Measurements from ENCODE around the gene GCLC.
A peak's percentile ranks its signal among the peaks of the same experiment; 100 is the strongest.

Gene GCLC

DNA sequence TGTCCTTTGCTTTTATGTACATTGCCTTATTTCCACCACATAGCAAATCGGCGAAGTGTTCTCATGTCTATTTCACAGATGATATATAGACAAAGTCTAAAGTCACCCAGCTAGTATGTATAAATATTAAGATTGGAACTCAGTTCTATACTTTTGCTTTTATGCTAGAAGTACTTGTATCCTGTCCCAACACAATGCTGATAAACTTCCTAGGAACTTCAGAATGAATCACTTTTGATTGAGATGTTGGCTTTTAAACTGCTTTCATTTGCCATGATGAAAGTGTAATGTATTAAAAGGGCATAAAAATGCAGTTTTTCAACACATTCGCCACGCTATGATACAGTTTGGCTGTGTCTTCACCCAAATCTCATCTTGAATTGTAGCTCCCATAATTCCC is 50.8 kb downstream of the GCLC start:
- no peak overlapping the region for H3K4me3 ChIP-seq (ENCODE audit: low read depth, low read length)
- H3K27ac ChIP-seq: no peak overlapping the region
- H3K36me3 ChIP-seq: peaks cover 10% of the 10 kb centered on the region
- H3K27me3 ChIP-seq (ENCODE audit: insufficient read depth, low read depth, severe bottlenecking): no peaks in the 10 kb centered on the region
- TF ChIP-seq, protein P1, sequence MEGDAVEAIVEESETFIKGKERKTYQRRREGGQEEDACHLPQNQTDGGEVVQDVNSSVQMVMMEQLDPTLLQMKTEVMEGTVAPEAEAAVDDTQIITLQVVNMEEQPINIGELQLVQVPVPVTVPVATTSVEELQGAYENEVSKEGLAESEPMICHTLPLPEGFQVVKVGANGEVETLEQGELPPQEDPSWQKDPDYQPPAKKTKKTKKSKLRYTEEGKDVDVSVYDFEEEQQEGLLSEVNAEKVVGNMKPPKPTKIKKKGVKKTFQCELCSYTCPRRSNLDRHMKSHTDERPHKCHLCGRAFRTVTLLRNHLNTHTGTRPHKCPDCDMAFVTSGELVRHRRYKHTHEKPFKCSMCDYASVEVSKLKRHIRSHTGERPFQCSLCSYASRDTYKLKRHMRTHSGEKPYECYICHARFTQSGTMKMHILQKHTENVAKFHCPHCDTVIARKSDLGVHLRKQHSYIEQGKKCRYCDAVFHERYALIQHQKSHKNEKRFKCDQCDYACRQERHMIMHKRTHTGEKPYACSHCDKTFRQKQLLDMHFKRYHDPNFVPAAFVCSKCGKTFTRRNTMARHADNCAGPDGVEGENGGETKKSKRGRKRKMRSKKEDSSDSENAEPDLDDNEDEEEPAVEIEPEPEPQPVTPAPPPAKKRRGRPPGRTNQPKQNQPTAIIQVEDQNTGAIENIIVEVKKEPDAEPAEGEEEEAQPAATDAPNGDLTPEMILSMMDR (IDR thresholded peaks at IDR 0.05; ENCODE audit: low read depth, low read length): no peak
- no peak for DNase-seq
- peaks cover 5% of the 10 kb centered on the region for H3K9me3 ChIP-seq (ENCODE audit: severe bottlenecking)

GRCh38 chr6:53493635-53494025 is 51.3 kb downstream of the GCLC start:
- H3K4me3 ChIP-seq (ENCODE audit: low read depth, low read length): no peak overlapping the region
- peaks cover 5% of the 10 kb centered on the region for H3K9me3 ChIP-seq (ENCODE audit: severe bottlenecking)
- no peaks in the 10 kb centered on the region for H3K27me3 ChIP-seq (ENCODE audit: insufficient read depth, low read depth, severe bottlenecking)
- peaks cover 7% of the 10 kb centered on the region for H3K36me3 ChIP-seq
- no peak for DNase-seq
- no peak overlapping the region for H3K27ac ChIP-seq
- TF ChIP-seq, protein P1 (IDR thresholded peaks at IDR 0.05; ENCODE audit: low read depth, low read length): no peak

DNA sequence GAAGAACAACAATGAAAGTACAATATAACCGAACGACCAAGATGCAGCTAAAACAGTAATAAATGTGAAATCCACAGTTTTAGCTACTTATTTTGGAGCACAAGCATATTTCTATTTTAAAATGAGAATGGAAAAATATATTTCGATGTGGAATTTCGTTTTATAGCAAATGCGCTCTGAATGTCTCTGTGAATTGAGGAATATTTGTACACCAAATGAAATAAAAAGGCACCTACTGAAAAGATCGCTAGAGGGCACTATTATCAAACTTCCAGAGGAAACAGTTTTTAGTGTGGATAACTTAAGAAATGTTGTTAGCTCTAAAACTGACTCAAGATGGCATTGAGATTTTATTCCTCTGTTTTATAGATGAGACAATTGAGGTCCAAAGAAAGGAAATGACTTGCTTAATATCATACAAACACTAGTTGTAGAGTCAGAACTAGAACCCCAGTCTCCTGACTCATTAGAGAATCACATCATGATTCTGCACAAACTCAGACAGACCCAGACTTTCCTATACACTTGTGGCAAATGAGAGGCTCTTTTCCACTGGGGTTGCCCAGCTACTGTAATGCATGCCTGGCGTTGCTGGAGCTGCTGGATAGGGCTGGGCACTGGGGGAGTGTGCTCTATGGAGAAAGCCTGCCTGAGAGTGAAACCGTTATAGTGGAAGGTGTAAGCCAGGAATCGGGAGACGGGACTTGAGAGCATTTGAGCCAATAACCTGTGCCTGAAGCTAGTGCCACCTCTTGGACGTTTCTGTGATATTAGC is 51.9 kb downstream of the GCLC start:
- Histone ChIP-seq H3K9me3 (ENCODE audit: severe bottlenecking) (peaks cover 5% of the 10 kb centered on the region), H3K27me3 (ENCODE audit: insufficient read depth, low read depth, severe bottlenecking) (no peaks in the 10 kb centered on the region), H3K36me3 (peaks cover 2% of the 10 kb centered on the region), H3K4me3 (ENCODE audit: low read depth, low read length) (peak overlapping the region; percentile 22), H3K27ac (no peak overlapping the region)
- TF ChIP-seq, protein P1 (IDR thresholded peaks at IDR 0.05; ENCODE audit: low read depth, low read length): peak; percentile 65
- peak; percentile 48 for DNase-seq

GRCh38 chr6:53487080-53487479 is 57.8 kb downstream of the GCLC start:
- H3K27ac ChIP-seq: no peak overlapping the region
- no peaks in the 10 kb centered on the region for H3K36me3 ChIP-seq
- TF ChIP-seq, protein P1 (IDR thresholded peaks at IDR 0.05; ENCODE audit: low read depth, low read length): no peak
- H3K27me3 ChIP-seq (ENCODE audit: insufficient read depth, low read depth, severe bottlenecking): peaks cover 2% of the 10 kb centered on the region
- peaks cover 5% of the 10 kb centered on the region for H3K9me3 ChIP-seq (ENCODE audit: severe bottlenecking)
- no peak overlapping the region for H3K4me3 ChIP-seq (ENCODE audit: low read depth, low read length)
- no peak for DNase-seq

DNA sequence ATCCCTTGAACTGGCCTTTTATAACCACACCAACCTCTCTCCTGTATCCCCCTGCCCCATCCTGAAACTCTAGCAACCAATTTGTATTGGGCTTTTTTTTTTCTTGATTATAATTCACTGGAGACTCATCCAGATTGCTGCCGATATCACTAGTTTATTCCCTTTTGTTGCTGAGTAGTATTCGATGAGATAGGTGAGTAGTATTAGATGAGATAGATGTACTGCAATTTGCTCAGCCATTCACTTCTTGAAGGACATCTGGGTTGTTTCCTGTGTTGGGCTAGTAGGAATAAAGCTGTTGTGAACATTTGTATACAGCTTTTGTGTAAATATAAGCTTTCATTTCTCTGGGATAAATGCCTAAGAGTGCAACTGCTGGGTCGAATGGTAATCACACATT is 58.2 kb downstream of the GCLC start:
- Histone ChIP-seq H3K9me3 (ENCODE audit: severe bottlenecking) (peaks cover 5% of the 10 kb centered on the region), H3K4me3 (ENCODE audit: low read depth, low read length) (no peak overlapping the region), H3K27me3 (ENCODE audit: insufficient read depth, low read depth, severe bottlenecking) (peaks cover 2% of the 10 kb centered on the region), H3K36me3 (no peaks in the 10 kb centered on the region), H3K27ac (no peak overlapping the region)
- no peak for DNase-seq
- TF ChIP-seq, protein P1 (IDR thresholded peaks at IDR 0.05; ENCODE audit: low read depth, low read length): no peak
